KOPT-K1 (cell line): ENCODE measurements around the gene HSPG2.

Source experiments
- H3K27ac ChIP-seq: fragments of 200-600 bp; sonication (generic); 2 replicates; pipeline ENCODE4 v1.5.1; 2016; ENCODE audit warnings: antibody characterized with exemption, mild to moderate bottlenecking, low read depth, low read length; ENCODE audit not compliant: poor library complexity, severe bottlenecking
- H3K36me3 ChIP-seq: fragments of 200-600 bp; sonication (generic); 2 replicates; pipeline ENCODE4 v1.5.1; 2017; ENCODE audit warnings: antibody characterized with exemption, mild to moderate bottlenecking, low read length, moderate library complexity; ENCODE audit not compliant: insufficient read depth
- H3K9me3 ChIP-seq: fragments of 200-600 bp; sonication (generic); 2 replicates; pipeline ENCODE4 v1.5.1; 2017; ENCODE audit warnings: antibody characterized with exemption, low read length, mild to moderate bottlenecking; ENCODE audit not compliant: insufficient read depth, poor library complexity, severe bottlenecking

Gene HSPG2

DNA sequence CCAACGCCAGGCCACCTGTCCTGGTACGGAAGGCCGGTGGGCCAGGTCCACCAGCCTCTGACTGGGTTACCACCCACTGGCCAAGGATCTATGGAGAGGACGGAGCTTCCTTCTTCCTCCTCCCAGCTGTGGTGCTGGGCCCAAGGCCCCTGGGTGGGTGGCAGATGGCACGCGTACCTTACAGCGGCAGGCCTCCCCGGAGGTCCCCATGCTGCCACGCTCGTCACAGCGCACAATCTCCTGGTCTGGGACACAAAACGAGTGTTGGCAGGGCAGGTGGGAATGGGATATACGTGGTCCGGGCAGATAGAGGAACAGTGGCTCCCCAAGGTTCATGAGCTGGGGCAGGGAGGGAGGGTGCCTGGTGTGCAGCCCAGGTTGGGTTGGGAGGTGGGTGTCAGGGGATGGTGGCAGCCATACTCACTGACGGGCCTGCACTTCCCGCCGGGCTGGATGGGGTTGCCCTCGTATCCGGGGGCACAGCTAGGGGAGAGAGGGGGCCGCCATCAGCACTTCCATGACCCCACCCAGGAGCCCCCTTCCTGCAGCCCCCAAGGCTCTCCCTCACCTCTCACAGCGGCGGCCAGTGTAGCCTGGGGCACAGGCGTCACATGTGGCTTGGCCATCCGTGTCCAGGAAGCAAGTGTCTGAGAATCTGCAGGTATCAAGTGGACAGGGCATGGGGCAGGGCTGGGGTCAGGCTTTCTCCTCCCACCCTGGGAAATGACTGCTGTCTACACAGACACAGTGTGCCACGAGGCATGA is 58.9 kb downstream of the HSPG2 start:
- Histone ChIP-seq H3K27ac (no peak overlapping the region), H3K36me3 (no peaks in the 10 kb centered on the region), H3K9me3 (no peaks in the 10 kb centered on the region)

DNA sequence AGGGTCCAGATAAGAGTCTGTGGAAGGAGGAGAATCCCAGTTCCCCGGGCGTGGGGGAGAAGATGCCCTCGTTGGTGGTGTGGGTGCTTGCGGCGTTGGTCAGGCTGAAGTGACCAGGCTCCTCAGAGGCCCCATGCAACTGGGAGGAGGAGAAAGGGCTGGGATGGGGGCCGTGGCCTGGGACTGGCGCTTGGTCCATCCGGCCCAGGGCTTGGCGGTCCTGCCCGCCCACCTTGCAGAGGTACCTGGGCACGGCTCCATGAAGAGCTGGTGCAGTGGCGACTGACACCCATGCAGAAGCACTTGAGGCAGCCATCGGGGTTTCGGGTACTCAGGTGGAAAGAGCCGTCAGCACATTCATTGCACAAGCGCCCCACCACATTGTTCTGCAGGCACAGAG is 60.8 kb downstream of the HSPG2 start:
- Histone ChIP-seq H3K36me3 (no peaks in the 10 kb centered on the region), H3K27ac (no peak overlapping the region), H3K9me3 (no peaks in the 10 kb centered on the region)

DNA sequence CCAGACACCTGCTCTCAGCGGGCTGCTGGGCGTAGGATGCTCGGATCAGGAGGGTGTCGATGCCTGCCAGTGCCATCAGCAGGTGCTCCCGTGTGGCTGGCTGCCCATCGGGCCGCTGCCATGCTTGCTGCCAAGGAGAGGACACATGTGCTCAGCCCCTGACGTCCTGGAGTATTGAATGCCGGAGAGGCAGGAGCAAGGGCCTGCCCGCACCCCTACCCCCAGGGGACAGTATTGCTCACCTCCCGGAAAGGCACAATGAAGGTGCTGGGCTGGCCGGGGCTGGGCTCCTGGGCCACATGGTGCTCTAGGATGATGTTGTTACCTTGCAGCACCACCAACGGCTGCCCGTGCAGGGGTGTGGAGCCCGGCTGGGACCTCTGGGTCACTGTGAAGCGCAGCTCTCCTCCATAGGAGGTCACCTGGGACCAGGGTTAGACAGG is 61.5 kb downstream of the HSPG2 start:
- H3K27ac ChIP-seq = no peak overlapping the region
- H3K9me3 ChIP-seq = no peaks in the 10 kb centered on the region
- no peaks in the 10 kb centered on the region for H3K36me3 ChIP-seq

DNA sequence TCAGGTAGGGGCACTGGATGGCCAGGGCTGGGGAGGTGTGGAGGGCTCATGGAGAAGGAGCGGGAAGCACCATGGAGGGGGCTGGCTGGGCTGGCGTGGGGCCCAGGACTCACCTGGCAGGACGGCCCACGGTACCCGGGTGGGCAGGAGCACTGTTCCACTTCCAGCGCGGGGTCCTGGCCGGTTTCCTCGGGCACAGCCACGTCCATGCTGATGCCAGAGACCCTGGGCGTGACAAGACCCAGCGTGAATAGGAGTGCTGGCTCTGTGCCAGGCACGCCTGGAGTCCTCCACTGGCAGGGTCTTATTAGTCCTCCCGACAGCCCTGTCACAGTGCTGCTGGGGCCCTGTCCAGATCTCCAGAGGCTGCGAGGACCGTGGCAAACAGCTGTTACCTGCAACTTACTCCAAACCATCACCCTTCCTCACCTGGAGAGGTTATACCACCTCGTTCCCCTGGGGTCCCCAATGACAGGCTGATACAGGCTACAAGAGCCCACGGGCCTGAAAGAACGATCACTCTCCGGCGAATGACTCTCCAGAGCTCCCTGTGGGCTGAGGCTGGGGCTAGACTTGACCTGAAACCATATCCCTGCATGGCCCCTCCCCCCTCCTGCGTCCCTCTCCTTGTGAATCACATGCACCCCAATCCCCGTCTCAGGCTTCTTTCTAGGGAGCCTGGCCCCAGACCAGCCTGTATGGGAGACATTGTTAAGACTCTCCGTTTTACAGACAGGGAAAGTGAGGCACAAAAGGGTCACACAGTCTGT is 62.1 kb downstream of the HSPG2 start:
- no peaks in the 10 kb centered on the region for H3K9me3 ChIP-seq
- no peaks in the 10 kb centered on the region for H3K36me3 ChIP-seq
- H3K27ac ChIP-seq = no peak overlapping the region

DNA sequence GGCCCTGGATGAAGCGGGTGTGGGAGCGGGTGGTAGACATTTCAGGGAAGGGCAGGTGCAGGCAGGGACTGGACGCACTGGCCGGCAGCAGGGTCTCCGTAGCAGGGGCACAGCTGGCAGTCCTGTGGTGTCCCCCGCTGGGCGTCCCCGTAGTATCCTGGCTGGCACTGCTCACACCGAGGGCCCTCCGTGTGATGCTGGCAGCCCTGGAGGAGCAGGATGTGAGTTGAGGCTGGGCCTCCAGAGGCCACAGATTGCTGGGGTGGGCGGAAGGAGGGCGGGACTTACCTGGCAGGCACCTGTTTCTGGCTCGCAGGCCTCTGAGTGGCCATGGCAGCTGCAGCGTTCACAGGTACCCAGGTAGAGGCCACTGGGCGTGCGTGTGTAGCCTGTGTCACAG is 62.8 kb downstream of the HSPG2 start:
- Histone ChIP-seq H3K27ac (no peak overlapping the region), H3K36me3 (no peaks in the 10 kb centered on the region), H3K9me3 (no peaks in the 10 kb centered on the region)

DNA sequence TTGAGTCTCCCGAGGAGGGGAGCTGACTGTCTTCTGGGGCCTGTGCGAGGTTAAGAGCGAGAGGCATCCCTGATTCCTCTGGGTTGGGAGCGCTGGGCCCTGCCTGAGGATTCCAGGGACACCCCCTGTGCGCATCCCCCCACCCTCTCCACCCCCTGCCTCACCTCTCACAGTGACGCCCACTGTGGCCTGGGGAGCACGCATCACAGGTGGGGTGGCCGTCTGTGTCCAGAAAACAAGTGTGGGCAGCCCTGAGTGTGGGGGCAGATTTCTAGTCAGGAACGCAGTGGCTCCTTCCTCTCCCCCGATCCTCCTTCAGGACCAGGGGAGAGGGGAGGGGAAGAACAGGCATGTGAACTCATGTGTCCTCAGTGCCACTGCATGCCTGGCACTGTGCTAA is 63.3 kb downstream of the HSPG2 start:
- Histone ChIP-seq H3K9me3 (no peaks in the 10 kb centered on the region), H3K27ac (no peak overlapping the region), H3K36me3 (no peaks in the 10 kb centered on the region)

DNA sequence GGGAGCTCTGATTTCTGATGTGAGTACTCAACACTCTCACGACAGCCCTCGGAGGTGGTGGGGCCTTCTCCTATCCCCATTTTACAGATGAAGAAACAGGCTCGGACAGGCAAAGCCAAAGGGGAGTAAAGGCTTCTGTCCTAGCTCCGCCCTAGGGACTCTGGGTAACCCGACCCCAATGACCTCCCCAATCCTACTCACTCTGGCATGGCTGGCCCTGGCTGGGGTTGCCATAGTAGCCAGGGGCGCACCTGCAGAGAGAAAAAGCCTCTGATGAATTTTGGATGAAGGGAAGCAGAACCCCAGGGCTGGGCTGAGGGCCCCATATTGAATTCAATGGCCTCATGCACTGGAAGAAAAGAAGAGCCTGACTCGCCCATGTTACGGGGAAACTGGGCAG is 63.9 kb downstream of the HSPG2 start:
- Histone ChIP-seq H3K9me3 (no peaks in the 10 kb centered on the region), H3K27ac (no peak overlapping the region), H3K36me3 (no peaks in the 10 kb centered on the region)

DNA sequence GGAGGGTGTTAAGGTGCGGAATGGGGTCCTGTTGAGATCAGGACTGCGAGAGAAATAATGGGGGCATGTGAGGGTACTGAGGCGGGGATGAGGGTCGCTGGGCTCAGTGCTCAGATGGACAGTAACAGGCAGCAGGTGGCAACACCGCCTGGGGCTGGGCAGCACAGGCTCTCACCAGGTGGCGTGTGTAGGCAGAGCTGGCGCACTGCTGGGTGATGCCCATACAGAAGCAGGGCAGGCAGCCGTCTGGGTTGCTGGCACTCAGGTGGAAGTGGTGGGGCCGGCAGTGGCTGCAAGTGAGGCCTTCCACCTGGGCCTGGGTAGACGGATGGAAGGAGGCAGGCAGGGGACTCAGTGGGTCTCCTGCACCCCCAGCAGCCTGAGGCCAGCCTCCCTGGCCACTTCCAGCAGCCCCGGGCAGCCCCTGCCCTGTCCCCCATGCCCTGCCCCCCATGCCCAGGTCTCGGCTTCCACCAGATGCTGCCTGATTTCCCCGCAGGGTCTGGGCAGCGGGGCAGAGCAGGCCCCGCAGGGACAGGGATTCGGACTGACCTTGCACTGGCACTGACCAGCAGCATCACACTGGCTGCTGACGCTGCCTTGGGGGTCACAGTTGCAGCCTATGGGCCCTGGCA is 64.5 kb downstream of the HSPG2 start:
- Histone ChIP-seq H3K9me3 (no peaks in the 10 kb centered on the region), H3K27ac (no peak overlapping the region), H3K36me3 (no peaks in the 10 kb centered on the region)

DNA sequence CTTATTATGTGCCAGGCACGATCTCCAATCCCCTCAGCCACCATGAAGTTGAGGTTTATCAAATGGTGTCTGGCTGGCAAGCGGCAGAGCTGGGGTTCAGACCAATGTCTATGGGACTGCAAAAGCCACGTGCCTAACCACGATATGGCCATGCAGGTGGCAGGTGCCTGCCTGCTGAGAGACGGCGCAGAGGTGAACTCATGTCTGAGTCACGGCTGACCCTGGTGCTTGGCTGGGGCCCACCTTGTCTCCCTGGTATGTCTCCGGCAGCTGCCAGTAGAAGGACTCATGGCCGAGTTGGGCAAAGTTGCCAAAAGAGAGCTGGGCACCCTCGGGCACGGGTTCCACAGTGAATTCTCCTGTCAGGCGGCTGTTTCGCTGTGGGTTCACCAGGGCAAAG is 65.2 kb downstream of the HSPG2 start:
- H3K27ac ChIP-seq = no peak overlapping the region
- no peaks in the 10 kb centered on the region for H3K9me3 ChIP-seq
- no peaks in the 10 kb centered on the region for H3K36me3 ChIP-seq

DNA sequence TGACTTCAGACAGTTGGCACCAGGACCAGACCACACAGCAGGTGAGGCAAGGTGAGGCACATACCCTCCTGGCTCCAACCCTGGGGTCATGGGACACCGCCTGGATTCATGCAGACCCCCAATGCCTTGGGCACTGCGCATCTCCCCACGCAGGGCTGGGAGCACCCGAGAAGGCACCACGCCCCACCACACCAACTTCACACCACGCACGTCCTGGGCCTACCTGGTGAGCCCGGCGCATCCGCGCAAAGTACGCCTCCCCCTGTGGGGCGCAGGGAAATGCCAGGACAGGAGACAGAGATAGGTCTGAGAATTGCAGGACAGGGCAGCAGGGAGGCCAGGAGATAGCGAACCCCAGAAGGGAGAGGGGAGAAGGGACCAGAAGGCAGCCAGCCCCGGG is 66.5 kb downstream of the HSPG2 start:
- Histone ChIP-seq H3K36me3 (no peaks in the 10 kb centered on the region), H3K27ac (no peak overlapping the region), H3K9me3 (no peaks in the 10 kb centered on the region)

DNA sequence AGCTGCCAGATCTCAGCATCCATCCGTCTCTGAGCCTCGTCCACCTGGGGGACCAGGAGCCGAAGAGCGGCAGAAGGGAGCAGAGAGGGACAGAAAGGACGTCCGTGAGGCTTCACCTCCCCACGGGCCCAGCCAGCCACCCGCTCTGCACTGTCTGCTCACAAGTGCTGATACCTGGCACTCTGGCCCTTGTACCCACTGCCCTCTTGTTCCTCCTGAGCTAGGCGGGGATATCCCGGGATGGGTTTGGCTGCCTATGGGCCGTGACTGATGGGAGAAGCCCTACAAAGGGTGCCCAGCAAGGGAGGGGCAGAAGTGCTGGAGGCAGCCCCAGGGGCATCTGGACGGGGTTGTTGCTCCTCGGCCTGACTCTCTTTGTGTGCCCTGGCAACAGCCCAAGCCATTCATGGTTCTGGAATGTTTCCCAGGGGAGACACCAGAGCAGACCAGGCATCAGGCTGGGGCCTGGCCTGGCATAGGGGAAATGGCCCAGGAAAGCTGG is 67.4 kb downstream of the HSPG2 start:
- no peaks in the 10 kb centered on the region for H3K36me3 ChIP-seq
- H3K27ac ChIP-seq = no peak overlapping the region
- no peaks in the 10 kb centered on the region for H3K9me3 ChIP-seq

DNA sequence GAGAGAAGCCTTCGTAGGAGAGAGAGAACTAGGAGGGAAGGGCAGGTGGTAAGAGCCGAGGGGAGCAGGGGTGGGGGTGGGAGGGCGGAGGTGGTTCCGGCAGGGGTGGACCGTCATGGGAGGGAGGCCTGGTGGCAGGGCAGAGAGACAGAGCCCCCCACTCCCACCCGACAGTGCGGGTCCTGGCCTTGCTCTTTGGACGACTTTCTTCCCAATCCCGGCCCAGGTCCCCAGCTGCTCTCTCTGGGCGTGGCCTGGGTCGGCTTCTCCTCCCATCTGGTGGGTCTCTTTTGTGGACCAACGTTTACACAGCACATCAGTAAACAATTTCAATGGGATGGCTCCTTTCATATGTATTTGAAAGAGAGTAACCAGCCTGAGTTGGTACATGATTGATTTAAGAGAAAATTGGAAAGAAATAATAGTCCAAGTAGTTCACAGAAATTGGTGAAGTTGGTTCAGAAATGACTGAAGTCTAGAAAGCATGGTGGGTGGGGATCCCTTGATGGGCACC is 68.1 kb downstream of the HSPG2 start:
- no peak overlapping the region for H3K27ac ChIP-seq
- no peaks in the 10 kb centered on the region for H3K9me3 ChIP-seq

DNA sequence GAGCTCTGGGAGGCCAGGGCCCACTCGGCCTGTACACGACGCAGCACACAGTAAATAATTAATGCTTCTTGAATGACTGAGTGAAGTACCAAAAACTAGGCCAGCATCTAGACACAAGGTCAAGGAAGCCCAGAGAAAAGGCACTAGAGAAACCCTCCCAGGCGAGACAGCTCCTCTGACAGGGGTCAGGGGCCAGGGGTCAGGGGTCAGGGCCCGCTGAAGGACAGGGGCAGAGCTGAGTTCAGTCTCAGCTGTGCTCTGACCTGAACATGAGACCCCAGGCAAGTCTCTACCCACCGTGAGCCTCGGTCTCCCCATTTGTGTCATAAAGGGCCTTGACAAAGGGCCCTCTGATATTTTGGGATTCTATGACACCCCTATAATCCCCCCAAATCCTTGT is 68.6 kb downstream of the HSPG2 start:
- Histone ChIP-seq H3K36me3 (no peaks in the 10 kb centered on the region), H3K27ac (no peak overlapping the region), H3K9me3 (no peaks in the 10 kb centered on the region)

More for the DNA sequence above, 68.1 kb downstream of the HSPG2 start:
- H3K36me3 ChIP-seq = no peaks in the 10 kb centered on the region

DNA sequence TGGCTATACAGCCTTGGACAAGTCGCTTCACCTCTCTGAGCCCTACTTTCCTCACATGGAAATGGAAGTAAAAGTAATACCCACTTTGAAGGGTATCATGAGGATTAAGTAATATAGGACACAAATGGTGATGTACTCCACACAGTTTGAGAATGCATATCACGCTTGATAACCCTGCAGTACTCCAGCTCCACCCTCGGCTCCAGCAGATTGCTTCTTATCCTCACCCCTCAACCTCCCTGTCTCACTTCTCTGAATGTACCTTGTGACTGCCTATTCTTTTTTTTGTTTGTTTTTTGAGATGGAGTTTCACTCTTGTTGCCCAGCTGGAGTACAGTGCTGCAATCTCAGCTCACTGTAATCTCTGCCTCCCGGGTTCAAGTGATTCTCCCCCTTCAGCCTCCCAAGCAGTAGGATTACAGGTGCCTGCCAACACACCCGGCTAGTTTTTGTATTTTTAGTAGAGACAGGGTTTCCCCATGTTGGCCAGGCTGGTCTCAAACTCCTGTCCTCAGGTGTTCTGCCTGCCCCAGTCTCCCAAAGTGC is 69.6 kb downstream of the HSPG2 start:
- no peak overlapping the region for H3K27ac ChIP-seq
- no peaks in the 10 kb centered on the region for H3K9me3 ChIP-seq
- H3K36me3 ChIP-seq = no peaks in the 10 kb centered on the region

DNA sequence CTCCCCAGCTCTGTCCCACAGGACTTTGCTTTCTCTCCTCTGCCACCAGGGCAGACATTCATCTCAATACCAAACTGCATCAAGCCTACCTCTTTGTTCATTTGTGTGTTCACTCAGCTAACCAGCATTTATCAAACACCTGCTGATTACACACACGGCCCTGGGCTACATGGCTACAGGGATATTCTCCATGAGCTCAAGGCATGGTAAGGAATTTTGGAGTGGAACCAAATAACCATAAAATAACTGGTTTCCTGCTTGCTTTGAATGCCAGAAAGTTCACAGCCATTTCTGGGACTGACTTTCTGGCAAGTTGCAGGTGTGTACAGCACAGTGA is 70.4 kb downstream of the HSPG2 start:
- H3K9me3 ChIP-seq = no peaks in the 10 kb centered on the region
- no peak overlapping the region for H3K27ac ChIP-seq
- no peaks in the 10 kb centered on the region for H3K36me3 ChIP-seq
